CD4-positive, alpha-beta T cell treated with Interleukin-15 for 1 hour (primary cell): Measurements from ENCODE around the gene MAP7D3.
"Not testable (repeated sequence)": the region's sequence is repeated elsewhere in the genome, so short reads cannot be mapped to it uniquely, and the experiment has no call there.

Source experiments
- DNase-seq: peaks from one replicate; pipeline ENCODE4 v3.0.0-alpha.2; 2020

MAP7D3 gene

DNA sequence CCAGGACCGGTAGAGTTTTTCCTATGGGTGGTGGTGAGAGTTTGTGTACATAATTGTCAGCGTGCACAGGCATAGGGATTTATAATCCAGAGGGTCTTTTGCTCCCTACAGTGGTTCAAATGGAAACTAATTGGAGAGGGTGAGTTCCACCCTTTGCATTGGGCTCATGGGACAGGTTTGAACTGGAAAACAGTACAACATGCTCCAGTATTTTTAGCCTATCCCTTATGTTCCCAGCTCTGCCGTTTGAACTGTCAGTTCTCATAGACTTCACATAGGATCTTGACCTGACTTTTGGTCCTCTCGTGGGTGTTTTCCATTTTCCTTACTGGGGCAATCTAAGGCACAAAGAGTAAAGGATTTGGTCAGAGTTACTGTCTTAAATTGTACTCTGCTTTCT is 72.1 kb downstream of the MAP7D3 start:
- no peak for DNase-seq

DNA sequence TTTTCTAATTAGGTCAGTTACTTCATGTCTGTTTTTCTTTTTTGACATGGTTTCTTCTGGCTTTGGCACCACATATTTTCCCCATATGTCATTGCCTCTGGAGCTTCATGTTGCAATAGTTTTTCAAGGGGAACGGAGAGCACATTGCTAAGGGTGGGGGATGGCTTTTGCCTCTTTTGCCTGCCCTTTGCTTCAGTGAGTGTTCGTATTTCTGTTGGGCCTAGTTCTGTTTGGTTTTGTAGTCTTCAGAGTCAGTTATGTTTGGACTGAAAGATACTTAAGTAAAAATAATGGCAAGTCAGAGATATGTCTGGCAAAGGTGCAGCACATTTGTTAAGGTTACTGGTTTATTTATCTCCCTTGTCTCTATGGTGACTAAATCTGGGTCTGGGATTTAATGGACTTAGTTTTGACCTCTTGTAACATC is 74.8 kb downstream of the MAP7D3 start:
- DNase-seq: no peak

DNA sequence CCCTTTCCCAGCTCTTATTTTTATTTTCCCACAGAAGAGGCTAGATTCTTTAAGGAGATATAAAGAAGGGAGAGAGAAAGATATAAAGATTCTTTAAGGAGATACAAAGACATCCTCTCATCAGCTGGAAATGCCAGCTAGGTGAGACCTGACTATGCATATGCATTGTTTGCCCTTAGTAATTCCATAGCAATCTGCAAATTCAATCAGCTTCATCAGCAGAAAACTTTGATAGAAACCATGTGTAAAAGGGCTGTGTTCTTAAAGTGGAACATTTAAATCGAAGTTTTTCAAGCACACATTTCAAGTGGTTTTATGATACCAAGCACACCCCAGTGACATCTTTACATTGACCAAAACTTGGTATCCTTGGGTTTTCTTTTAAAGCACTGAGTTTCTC is 79.8 kb downstream of the MAP7D3 start:
- DNase-seq: no peak

DNA sequence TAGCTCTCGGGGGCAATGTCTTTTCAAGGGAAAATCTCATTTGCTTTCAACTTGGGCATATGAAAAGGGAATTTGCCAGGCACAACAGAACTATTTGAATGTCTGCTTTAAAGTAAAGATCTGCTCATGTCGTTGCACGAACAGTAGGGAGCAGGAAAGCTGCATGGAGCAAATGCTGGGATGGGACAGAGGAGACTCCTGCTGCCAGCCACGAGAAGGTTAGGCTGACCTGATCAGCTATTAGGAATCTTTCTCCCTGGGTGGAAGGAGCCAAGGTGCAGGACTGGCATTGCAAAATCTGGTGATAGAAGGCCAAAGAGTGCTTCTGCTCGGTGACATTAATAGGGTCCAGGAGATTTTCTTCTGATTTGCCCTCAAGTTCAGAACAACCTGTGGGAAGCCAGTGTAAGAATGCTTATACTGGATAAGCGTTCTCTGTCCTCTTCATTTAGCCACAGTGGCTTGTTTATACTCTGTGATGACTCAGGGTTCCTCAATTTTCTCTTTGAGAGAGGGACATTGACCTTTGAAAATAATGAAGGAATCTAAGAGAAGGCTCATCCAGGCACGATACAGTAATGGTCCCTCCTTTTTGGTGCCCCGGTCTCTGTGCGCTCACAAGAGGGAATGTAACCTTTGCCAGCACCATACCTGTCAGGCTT is 80.9 kb downstream of the MAP7D3 start:
- DNase-seq: no peak

DNA sequence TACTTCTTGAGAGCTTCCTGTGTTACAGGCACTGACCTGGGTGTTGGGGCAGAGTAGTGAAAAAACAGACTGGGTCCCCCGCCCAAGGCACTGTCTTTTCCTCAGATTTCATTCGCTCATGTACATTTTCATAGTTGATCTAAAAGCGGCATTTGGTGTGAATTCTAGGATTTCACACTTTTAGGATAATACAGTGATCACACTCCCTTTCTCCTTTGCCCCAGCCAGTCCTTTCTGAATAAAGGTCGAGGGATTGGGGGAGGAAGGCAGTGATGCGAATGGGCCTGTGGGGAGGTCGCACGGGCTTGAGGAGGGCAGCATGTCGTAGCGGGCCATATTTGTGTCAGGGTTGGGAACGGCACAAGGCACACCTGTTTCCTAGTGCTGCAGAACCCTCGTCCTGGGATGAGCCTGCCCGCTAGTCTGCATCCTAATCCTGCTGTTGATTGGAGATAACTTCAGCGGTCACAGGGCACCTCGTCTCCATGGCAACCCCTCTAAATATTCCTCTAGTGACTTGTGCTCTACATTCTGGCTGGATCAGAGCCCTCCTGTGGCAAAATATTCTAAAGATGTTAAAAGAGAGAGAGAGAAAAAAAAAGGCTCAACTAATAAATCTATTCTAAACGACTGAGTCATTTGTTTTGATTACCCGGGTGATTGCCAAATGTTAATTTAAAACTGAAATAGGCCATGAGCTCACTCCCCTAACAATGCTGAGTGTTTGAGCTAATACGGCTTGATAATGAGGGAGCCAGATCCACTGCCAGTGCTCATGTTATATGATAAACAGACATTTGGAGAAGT is 82.1 kb downstream of the MAP7D3 start:
- no peak for DNase-seq

DNA sequence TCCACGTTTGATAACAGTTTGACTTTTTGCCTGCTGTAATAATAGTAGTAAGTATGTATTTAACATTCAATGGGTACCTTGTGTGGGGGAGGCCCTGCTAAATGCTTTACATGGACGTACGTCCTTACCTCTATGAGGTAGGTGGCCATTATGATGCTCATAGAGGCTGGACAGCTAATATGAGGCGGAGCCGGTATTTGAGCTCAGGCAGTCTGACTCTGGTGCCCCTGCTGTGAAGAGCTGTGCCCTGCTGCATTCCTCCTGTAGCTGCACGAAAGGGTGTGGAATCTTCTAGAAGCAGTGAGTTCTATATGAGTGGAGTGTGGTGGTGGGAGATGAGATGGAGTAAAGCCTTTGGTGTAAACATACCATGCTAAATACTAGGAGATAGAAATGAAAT is 83.2 kb downstream of the MAP7D3 start:
- DNase-seq: not testable (repeated sequence)

DNA sequence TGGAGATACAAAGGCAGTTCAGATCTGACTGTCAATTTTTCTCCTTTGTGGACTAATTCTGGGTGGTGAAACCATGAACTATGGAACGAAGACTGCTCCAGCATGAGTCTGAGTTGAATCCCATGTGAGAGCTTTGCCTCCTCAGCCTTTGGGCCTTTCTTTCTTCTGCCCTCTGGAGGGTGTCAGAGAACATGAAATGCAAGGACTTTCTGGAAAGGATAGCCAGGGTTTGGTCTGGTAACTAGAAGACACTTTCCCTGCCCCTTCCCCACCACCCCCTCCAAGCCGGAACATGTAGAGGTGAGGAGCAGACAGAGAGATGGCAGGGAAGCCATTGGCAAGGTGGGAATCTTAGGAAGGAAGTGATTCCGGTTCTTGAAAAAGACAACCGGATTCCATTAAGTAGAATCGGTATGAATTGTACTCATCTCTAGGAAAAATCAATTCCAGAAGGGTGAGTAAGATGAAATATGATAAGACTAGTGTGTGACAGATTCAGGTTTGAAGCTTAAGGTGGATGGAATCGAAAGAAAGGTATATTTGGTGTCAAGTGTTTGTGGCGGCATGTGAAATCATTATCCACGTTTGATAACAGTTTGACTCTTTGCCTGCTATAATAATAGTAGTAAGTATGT is 84.9 kb downstream of the MAP7D3 start:
- no peak for DNase-seq

DNA sequence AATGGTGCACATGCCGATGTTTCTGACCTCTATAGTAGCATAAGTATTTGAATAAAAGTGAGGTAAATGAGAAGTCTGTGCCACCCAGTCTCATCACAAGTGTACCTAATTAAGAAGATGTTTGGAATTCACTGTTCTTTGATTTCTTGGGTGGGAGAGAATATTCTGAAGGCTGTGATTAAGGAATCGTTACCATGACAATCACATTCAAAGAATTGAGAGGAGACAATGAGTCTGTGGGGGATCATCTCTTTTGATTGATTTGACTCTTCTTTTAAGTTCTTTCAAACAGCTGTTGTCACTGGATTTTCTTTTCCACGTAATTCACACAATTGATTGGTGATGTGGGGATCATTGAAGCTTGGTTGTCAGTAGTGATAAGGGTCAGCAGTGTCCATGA is 85.8 kb downstream of the MAP7D3 start:
- no peak for DNase-seq

DNA sequence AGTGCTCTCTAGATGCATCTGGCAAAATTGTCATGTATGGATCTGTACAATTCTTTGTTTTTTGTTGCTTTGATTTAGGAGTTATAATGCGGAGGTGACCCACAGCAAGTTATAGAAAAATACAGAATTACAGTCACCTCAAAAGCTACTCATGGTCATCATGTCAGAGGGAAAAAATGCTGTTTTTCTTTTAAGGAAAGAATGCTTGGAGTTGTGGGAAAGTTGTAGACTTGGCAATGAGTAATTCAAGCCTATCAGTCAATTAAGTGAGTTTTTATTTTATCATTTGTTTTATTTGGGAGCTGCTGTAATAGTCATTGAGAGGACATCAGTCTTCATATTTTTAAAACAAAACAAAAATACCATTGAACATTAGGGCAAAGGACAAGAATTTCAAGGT is 87.5 kb downstream of the MAP7D3 start:
- no peak for DNase-seq
